Measurements from ENCODE around the gene ABCB4. TPM values are rescaled to one million over a fixed set of nuclear protein-coding genes. Genes with fewer than 3 reads are reported as not detected.

Gene ABCB4
- total and polyA plus RNA-seq, 2 of the 8 experiments (the other 6 are each of a cell fraction or from before 2014, with no cell fraction given), result 0.54 to 0.60 TPM

- WGBS, 2 experiments (ENCODE audit: extremely low coverage in 1 of 2, insufficient coverage in 1 of 2, insufficient read length in 1 of 2, insufficient replicate concordance in 2 of 2, low coverage in 1 of 2, low lambda C conversion rate in 2 of 2, missing lambda C conversion rate in 1 of 2), result 93% methylated on average over 2 of the region's 2 CpGs; no CpG with 5 or more reads in 1 of the 2 experiments
- Histone ChIP-seq H2AK5ac (ENCODE audit: low read depth, low read length) (no peak overlapping the region), H2BK5ac (ENCODE audit: low read depth, low read length) (no peak overlapping the region), H3K36me3 (ENCODE audit: control insufficient read depth in 2 of 4, insufficient read depth in 4 of 4, low read length in 3 of 4) (no peaks in the 10 kb centered on the region), H2BK20ac (ENCODE audit: low read length) (no peak overlapping the region), H3K4me2 (ENCODE audit: insufficient read depth in 1 of 2, low read depth in 2 of 2, low read length in 2 of 2) (no peak overlapping the region), H2BK120ac (replicated peaks; ENCODE audit: low read depth, low read length) (no peak overlapping the region), H3K14ac (ENCODE audit: insufficient read length) (no peak overlapping the region), H4K20me1 (replicated peaks in 1 of 2; ENCODE audit: control insufficient read depth in 1 of 2, insufficient read depth in 2 of 2, low read length in 2 of 2) (no peaks in the 10 kb centered on the region), H3K9me3 (ENCODE audit: insufficient read depth in 2 of 2, low read depth in 1 of 2, low read length in 1 of 2) (no peaks in the 10 kb centered on the region), H3K4me3 (ENCODE audit: extremely low read depth in 1 of 4, insufficient read depth in 2 of 4, low read depth in 3 of 4, low read length in 4 of 4) (no peak overlapping the region), H4K5ac (ENCODE audit: insufficient read length, low read depth, low read length) (no peak overlapping the region), H2BK15ac (ENCODE audit: low read length) (no peak overlapping the region), H3K79me2 (ENCODE audit: control insufficient read depth in 1 of 2, insufficient read depth in 2 of 2, low read length in 2 of 2) (no peaks in the 10 kb centered on the region), H3K56ac (replicated peaks; ENCODE audit: insufficient read length, low read depth, low read length) (no peak overlapping the region), H3K79me1 (ENCODE audit: low read depth, low read length) (no peaks in the 10 kb centered on the region), H4K8ac (ENCODE audit: extremely low read depth, insufficient read depth, low read length) (no peak overlapping the region), H2BK12ac (ENCODE audit: low read depth, low read length) (no peak overlapping the region), H3K23me2 (ENCODE audit: low read depth, low read length) (no peaks in the 10 kb centered on the region), H3K27me3 (replicated peaks in 1 of 4; ENCODE audit: control insufficient read depth in 3 of 4, extremely low read depth in 1 of 4, insufficient read depth in 3 of 4, low read length in 3 of 4) (no peaks in the 10 kb centered on the region), H3K23ac (ENCODE audit: insufficient read length) (no peak overlapping the region), H3K27ac (ENCODE audit: low read depth, low read length) (no peak overlapping the region), H2AFZ (ENCODE audit: low read length) (no peak overlapping the region), H4K91ac (replicated peaks; ENCODE audit: insufficient read length, low read length) (no peak overlapping the region), H3K18ac (ENCODE audit: extremely low read depth, low read length) (no peak overlapping the region), H3K9ac (replicated peaks in 1 of 4; ENCODE audit: extremely low read depth in 1 of 4, low read depth in 3 of 4, low read length in 3 of 4) (no peak overlapping the region), H3K4ac (replicated peaks; ENCODE audit: insufficient read length, low read depth, low read length) (no peak overlapping the region), H3K4me1 (replicated peaks in 1 of 4; ENCODE audit: control insufficient read depth in 3 of 4, insufficient read depth in 4 of 4, low read length in 3 of 4) (no peaks in the 10 kb centered on the region)
- DNase-seq (ENCODE audit: low read depth in 1 of 2, low spot score in 2 of 2), result no peak
- FAIRE-seq, result no peak
- CTCF ChIA-PET (ENCODE audit: partially characterized antibody), result interaction anchor here (1.1 kb wide), 1 partner anchor 16 kb away, joined by 6 read pairs; no protein-coding TSS in a partner anchor
- POLR2A ChIA-PET (ENCODE audit: partially characterized antibody), result no interaction called here
- no peak for TF ChIP-seq ATF3 (IDR thresholded peaks at IDR 0.05; ENCODE audit: insufficient read depth, low read depth, low read length)
- no peak for TF ChIP-seq MAFK (IDR thresholded peaks at IDR 0.05; ENCODE audit: low read depth, low read length)
- TF ChIP-seq HDAC6 (IDR thresholded peaks at IDR 0.05; ENCODE audit: low read depth, low read length), result no peak
- no peak for TF ChIP-seq GABPA (IDR thresholded peaks at IDR 0.05; ENCODE audit: borderline replicate concordance, insufficient read depth, low read length)
- no peak for TF ChIP-seq USF2 (IDR thresholded peaks at IDR 0.05; ENCODE audit: low read length)
- TF ChIP-seq SAP30 (IDR thresholded peaks at IDR 0.05; ENCODE audit: insufficient read depth, insufficient replicate concordance, low read length), result no peak
Observed at GRCh38 chr7:87432536-87432935, 42.9 kb downstream of the ABCB4 start.
